Thoracic aorta (tissue), 2 donors: ENCODE measurements around the gene PPP1R10. TPM values are rescaled to one million over a fixed set of nuclear protein-coding genes. Genes with fewer than 3 reads are reported as not detected.

ENCODE experiments used
- ATAC-seq: fragments of 150-250 bp; one replicate; pipeline ENCODE4 v1.8.0; 2017; ENCODE audit warnings: low read depth; ENCODE audit not compliant: insufficient number of reproducible peaks, low FRiP score
- DNase-seq: peaks from one replicate; pipeline ENCODE4 v3.0.0-alpha.2; 2020; ENCODE audit warnings: low spot score
- H3K27ac ChIP-seq, 2 donors: fragments of 200-600 bp; sonication (generic); 1 replicate in 1 of 2; 2 replicates in 1 of 2; pipeline ENCODE4 v1.5.1; 2016; ENCODE audit warnings: mild to moderate bottlenecking in 2 of 2, moderate library complexity in 2 of 2
- H3K27me3 ChIP-seq: fragments of 200-600 bp; sonication (generic); replicated peaks from 2 replicates; pipeline ENCODE4 v1.6.0; 2016; ENCODE audit warnings: mild to moderate bottlenecking; ENCODE audit not compliant: insufficient read depth
- H3K36me3 ChIP-seq: fragments of 200-600 bp; sonication (generic); one replicate; pipeline ENCODE4 v1.5.1; 2016
- H3K4me1 ChIP-seq, 2 donors: fragments of 200-600 bp; sonication (generic); 1 replicate in 1 of 2; 2 replicates in 1 of 2; pipeline versions ENCODE4 v1.5.1 to v1.6.0; 2016; ENCODE audit warnings: low read depth in 2 of 2, mild to moderate bottlenecking in 1 of 2; ENCODE audit not compliant: control insufficient read depth in 1 of 2
- H3K4me3 ChIP-seq: fragments of 200-600 bp; sonication (generic); 2 replicates; pipeline ENCODE4 v1.5.1; 2016; ENCODE audit warnings: mild to moderate bottlenecking
- H3K9me3 ChIP-seq: fragments of 200-600 bp; sonication (generic); 2 replicates; pipeline ENCODE4 v1.5.1; 2016
- total RNA-seq, 2 donors: library from RNA; depleted of rRNA; stranded (reverse); fragments of >200 nt; gene quantifications; one replicate each; pipeline versions ENCODE4 v1.1.0 to v1.2.3, GENCODE V29; 2016
- TF ChIP-seq, protein P1 (sequence below): fragments of 200-600 bp; sonication (generic); IDR thresholded peaks from one replicate; pipeline ENCODE4 v1.5.1; 2019; ENCODE audit warnings: antibody characterized with exemption

Gene PPP1R10
- total RNA-seq, 2 donors from 2014 or later = 28.7 to 43.1 TPM

DNA sequence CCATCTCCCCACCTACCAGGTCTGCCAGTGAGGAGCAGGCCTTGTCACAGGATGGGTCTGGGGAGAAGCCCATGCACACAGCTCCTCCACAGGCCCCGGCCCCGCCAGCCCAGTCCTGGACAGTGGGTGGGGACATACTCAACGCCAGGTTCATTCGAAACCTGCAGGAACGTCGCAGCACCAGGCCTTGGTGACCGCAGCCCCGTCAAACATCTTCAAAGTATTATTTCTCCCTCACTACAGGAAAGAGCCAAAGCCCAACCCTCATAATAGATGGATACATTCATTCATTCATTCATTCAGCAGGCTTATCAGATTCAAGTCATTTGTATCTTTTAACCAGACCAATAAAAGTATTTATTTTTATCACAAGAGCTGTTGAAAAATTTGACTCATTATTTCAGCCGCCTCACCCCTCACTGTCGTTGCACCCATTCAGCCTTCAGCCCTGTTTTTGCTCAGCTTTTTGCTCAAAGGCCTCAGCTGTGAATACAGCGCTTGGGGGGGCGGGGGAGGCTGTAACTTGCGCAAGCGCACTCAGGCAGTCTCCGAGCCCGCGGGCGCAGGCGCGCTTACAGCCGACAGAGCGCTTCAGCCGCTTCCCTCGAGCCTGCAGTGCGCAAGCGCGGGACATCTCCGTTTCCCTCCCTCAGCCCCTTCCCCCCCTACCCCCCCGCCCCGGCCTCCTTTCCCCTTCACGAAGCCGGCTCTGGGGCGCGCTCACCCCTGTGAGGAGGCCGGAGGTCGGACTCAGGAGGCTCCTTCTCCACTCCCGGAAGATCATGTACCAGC, 29.6 kb upstream of the PPP1R10 start, which contains the start of gene C6orf136:
Gene C6orf136 (plus strand): TSS at position 684 of the 792 bp plus-strand sequence. CDS start 99 bp downstream, at position 783.
- H3K4me3 ChIP-seq = peak within 1 kb of the TSS; percentile 97
- DNase-seq (peak; percentile 53), ATAC-seq (peak; percentile 48)
- peaks cover 14% of the 10 kb centered on the region for H3K36me3 ChIP-seq
- no peaks in the 10 kb centered on the region for H3K9me3 ChIP-seq
- peaks cover 4 to 11% of the 10 kb centered on the region in 2 donors for H3K4me1 ChIP-seq
- no peaks in the 10 kb centered on the region for H3K27me3 ChIP-seq
- H3K27ac ChIP-seq = peak within 1 kb of the TSS; percentile 86 to 91
- TF ChIP-seq, protein P1, sequence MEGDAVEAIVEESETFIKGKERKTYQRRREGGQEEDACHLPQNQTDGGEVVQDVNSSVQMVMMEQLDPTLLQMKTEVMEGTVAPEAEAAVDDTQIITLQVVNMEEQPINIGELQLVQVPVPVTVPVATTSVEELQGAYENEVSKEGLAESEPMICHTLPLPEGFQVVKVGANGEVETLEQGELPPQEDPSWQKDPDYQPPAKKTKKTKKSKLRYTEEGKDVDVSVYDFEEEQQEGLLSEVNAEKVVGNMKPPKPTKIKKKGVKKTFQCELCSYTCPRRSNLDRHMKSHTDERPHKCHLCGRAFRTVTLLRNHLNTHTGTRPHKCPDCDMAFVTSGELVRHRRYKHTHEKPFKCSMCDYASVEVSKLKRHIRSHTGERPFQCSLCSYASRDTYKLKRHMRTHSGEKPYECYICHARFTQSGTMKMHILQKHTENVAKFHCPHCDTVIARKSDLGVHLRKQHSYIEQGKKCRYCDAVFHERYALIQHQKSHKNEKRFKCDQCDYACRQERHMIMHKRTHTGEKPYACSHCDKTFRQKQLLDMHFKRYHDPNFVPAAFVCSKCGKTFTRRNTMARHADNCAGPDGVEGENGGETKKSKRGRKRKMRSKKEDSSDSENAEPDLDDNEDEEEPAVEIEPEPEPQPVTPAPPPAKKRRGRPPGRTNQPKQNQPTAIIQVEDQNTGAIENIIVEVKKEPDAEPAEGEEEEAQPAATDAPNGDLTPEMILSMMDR = no peak

DNA sequence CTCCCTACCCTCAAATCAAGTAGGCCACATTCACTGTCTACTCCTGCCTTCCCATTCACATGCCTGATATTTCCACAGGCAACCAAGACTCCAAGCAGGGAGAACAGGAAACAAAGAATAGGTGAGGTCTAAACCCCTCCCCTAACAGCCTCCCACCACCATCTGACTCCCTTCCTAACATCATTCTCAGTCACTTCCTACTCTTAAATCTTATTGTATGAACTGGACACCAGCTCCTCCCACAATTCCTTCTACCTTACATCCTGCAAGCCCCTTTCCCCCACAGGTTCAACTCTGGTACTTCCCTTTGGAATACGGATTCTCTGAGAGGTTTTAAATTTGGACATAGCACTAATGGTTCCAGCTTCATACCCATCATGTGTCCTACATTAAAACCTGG, 28.9 kb upstream of the PPP1R10 start:
- no peak overlapping the region for H3K4me3 ChIP-seq
- DNase-seq = no peak
- TF ChIP-seq, protein P1 = no peak
- H3K36me3 ChIP-seq = peaks cover 12% of the 10 kb centered on the region
- H3K9me3 ChIP-seq = no peaks in the 10 kb centered on the region
- no peaks in the 10 kb centered on the region for H3K27me3 ChIP-seq
- H3K4me1 ChIP-seq = peaks cover 4 to 11% of the 10 kb centered on the region in 2 donors
- no peak for ATAC-seq
- peak overlapping the region in 1 of 2 donors; percentile 86 for H3K27ac ChIP-seq

DNA sequence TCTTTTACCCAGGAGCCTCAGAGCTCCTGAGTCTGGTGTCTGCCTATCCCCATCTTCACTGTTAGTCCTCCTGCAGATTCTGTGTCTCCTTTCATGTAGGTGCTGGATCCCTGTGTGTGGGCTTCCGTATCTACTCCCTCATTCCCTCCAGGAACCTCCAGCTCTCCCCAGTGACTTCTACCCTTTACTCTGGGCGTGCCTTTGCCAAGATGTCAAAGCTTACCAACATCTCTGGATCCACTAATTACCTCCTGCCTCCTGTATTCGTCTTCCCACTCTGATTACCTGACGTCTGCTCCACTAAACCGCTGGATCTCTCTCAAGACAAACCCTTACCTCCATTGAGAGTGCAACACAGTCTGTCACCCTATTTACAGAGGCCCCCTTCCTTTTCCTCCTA, 27.7 kb upstream of the PPP1R10 start:
- no peak overlapping the region for H3K4me3 ChIP-seq
- peaks cover 19% of the 10 kb centered on the region for H3K36me3 ChIP-seq
- TF ChIP-seq, protein P1 = no peak
- no peaks in the 10 kb centered on the region for H3K9me3 ChIP-seq
- no peaks in the 10 kb centered on the region for H3K27me3 ChIP-seq
- H3K27ac ChIP-seq = no peak overlapping the region
- DNase-seq = no peak
- H3K4me1 ChIP-seq = peaks cover 4 to 11% of the 10 kb centered on the region in 2 donors
- no peak for ATAC-seq

DNA sequence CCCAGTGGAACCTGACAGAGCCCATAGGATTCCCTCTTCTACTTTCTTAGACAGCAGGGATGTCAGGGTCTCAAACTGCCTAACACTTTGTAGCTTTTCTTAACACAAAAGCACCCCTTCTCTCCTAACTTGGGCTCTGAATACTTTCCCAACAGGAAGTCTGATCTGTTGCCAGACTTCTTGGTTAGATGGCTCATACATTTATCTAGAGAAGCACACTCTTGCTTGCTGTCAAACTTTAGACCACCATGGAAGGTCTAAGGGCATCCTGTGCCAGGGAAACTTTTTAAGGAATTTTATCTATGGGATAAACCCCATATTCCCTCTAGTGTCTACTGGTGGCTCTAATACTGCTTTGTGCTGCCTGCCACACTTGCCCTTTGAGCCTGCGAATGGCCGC, 26.6 kb upstream of the PPP1R10 start:
- Histone ChIP-seq H3K4me1 (peaks cover 4 to 11% of the 10 kb centered on the region in 2 donors), H3K27ac (no peak overlapping the region), H3K4me3 (no peak overlapping the region), H3K27me3 (no peaks in the 10 kb centered on the region), H3K9me3 (no peaks in the 10 kb centered on the region), H3K36me3 (peaks cover 19% of the 10 kb centered on the region)
- no peak for ATAC-seq
- DNase-seq = no peak
- TF ChIP-seq, protein P1 = no peak

DNA sequence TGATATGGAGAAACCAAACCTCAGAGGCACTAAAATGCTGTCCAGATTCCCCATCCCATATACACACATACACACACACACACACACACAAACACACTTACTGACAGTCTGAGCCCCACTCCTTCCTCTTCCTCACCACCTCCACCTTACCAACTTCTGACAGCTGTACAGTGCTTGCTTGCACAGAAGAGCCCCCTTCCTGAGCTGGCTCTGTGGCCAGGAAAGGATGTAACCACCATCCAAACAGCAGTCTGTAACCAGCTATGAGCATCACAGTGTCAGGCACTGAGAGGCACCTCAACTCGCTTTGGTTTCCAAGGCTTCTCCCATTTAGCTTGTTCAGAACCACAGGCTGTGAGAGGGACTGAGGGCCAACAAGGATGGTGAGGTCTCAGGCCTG, 24.0 kb upstream of the PPP1R10 start:
- ATAC-seq (no peak), DNase-seq (no peak)
- TF ChIP-seq, protein P1 = no peak
- no peaks in the 10 kb centered on the region for H3K9me3 ChIP-seq
- peaks cover 19% of the 10 kb centered on the region for H3K36me3 ChIP-seq
- no peaks in the 10 kb centered on the region for H3K4me1 ChIP-seq
- no peak overlapping the region for H3K27ac ChIP-seq
- H3K4me3 ChIP-seq = no peak overlapping the region
- H3K27me3 ChIP-seq = no peaks in the 10 kb centered on the region
